Right lobe of liver (tissue), 6 donors: ENCODE data around the gene SPECC1L. TPM values are rescaled to one million over a fixed set of nuclear protein-coding genes. Genes with fewer than 3 reads are reported as not detected.

Source experiments
- ATAC-seq, 4 donors: fragments of 200-7000 bp; cut with Tn5 transposase; one replicate each; pipeline ENCODE4 v1.9.1; 2020; ENCODE audit warnings: mild to moderate bottlenecking in 4 of 4, moderate library complexity in 4 of 4
- DNase-seq, 3 donors: peaks; one replicate each; pipeline ENCODE4 v3.0.0-alpha.2; 2020
- H3K27ac ChIP-seq, 3 donors: fragments of 200-600 bp; one replicate each; pipeline ENCODE4 v1.8.0; 2022
- H3K27me3 ChIP-seq, 2 donors: fragments of 200-600 bp; one replicate each; pipeline ENCODE4 v1.8.0; 2022
- H3K36me3 ChIP-seq, 4 donors: fragments of 200-600 bp; sonication (generic) in 1 of 4; one replicate each; pipeline versions ENCODE4 v1.5.1 to v1.8.0; 2017 to 2022; ENCODE audit warnings: control low read depth in 1 of 4
- H3K4me1 ChIP-seq, 4 donors: fragments of 200-600 bp; sonication (generic) in 1 of 4; one replicate each; pipeline versions ENCODE4 v1.5.1 to v1.8.0; 2017 to 2022; ENCODE audit warnings: control low read depth in 1 of 4
- H3K4me3 ChIP-seq, 3 donors: fragments of 200-600 bp; one replicate each; pipeline ENCODE4 v1.8.0; 2022
- H3K9me3 ChIP-seq, 4 donors: fragments of 200-600 bp; sonication (generic) in 1 of 4; one replicate each; pipeline versions ENCODE4 v1.5.1 to v1.8.0; 2017 to 2022; ENCODE audit warnings: control low read depth in 1 of 4
- CTCF ChIP-seq, 4 donors: fragments of 200-600 bp in 3 of 4; fragments of 450-650 bp in 1 of 4; IDR thresholded peaks; one replicate each; pipeline versions ENCODE4 v1.5.1 to v1.8.0; 2016 to 2022; ENCODE audit warnings: antibody characterized with exemption in 4 of 4, mild to moderate bottlenecking in 2 of 4
- POLR2A ChIP-seq: fragments of 450-650 bp; IDR thresholded peaks from one replicate; pipeline ENCODE4 v1.6.1; 2017; ENCODE audit warnings: antibody characterized with exemption, mild to moderate bottlenecking
- WGBS: methylation state at CpG from one replicate; pipeline ENCODE4 v1.1.6; 2018; ENCODE audit warnings: low coverage, low lambda C conversion rate; ENCODE audit not compliant: insufficient coverage; ENCODE audit errors: missing lambda C conversion rate; 5-methylcytosine and 5-hydroxymethylcytosine counted together
- intact Hi-C, 2 donors: fragments of 100-400 bp; cut with DNase I; formaldehyde crosslinking; loops; one replicate each; pipeline versions ENCODE4 v1.11.2 to v1.14.1; 2022
- long read RNA-seq: library from polyadenylated mRNA; unstranded; transcript quantifications from one replicate; pipeline ENCODE4 v2.0.0, GENCODE V29; 2019
- total RNA-seq, 6 experiments: library from RNA; depleted of rRNA in 2 of 6; stranded (reverse); fragments of >200 nt in 2 of 6; fragmentation: NEBNext Ultra II Directional in 3 of 6; extraction: Animal tissue kit (Norgen Biotek cat#: 25700) in 3 of 6; gene quantifications; one replicate each; pipeline versions ENCODE4 v1.1.0 to v1.2.4, GENCODE V29; 2016 to 2023
- donor health status: DM: no; HTN: yes; CAD: no.
- donor health status: DM: no; HTN: no; CAD: no.
- donor health status: DM: no; HTN: no; CAD: no.
- donor health status: DM: no; HTN: yes; CAD: no.
- donor health status: DM: no; HTN: yes; CAD: no.

The SPECC1L gene
- total RNA-seq, result 10 to 100 TPM; 16.3 to 26.4 (median 24.2) TPM
- long read RNA-seq, partial matches to known transcripts, result 0 of 1 reads
- long read RNA-seq, other reads (novel, unspliced or antisense), result 1 of 1 reads

GRCh38 chr22:24270556-24271385, at the start of gene SPECC1L:
TSS of gene SPECC1L (plus strand) at chr22:24270831. CDS start at chr22:24302232, 31,401 bp downstream.
- peak within 1 kb of the TSS; percentile 81 to 96 (median 93) for H3K27ac ChIP-seq
- intact Hi-C loops, result no loop called here
- H3K4me3 ChIP-seq, result peak within 1 kb of the TSS; percentile 58 to 98 (median 90)
- peaks cover 0 to 32% (median 8%) of the 10 kb centered on the region in 4 donors for H3K4me1 ChIP-seq
- WGBS, result 0% methylated on average over 22 of the region's 89 CpGs
- H3K27me3 ChIP-seq, result no peaks in the 10 kb centered on the region
- ATAC-seq (peak; percentile 93 to 98 (median 96)), DNase-seq (peak; percentile 93 to 95 (median 95))
- H3K9me3 ChIP-seq, result no peaks in the 10 kb centered on the region
- no peaks in the 10 kb centered on the region for H3K36me3 ChIP-seq
- TF ChIP-seq CTCF (IDR thresholded peaks at IDR 0.05), result peak; percentile 23 to 51 (median 32)
- peak; percentile 98 for TF ChIP-seq POLR2A

- Histone ChIP-seq H3K4me1 (no peaks in the 10 kb centered on the region), H3K27me3 (no peaks in the 10 kb centered on the region), H3K27ac (no peak overlapping the region), H3K4me3 (no peak overlapping the region), H3K9me3 (no peaks in the 10 kb centered on the region), H3K36me3 (no peaks in the 10 kb centered on the region)
- no peak for DNase-seq
- TF ChIP-seq POLR2A, result no peak
- TF ChIP-seq CTCF (IDR thresholded peaks at IDR 0.05), result no peak
- ATAC-seq, result no peak
- intact Hi-C loops, result no loop called here
- WGBS, result 91% methylated on average over 1 of the region's 1 CpG
Measured at GRCh38 chr22:24224468-24224867, 46.2 kb upstream of the SPECC1L start.

- WGBS, result no CpG with 5 or more reads among the region's 14 CpGs
- H3K9me3 ChIP-seq, result no peaks in the 10 kb centered on the region
- H3K4me1 ChIP-seq, result no peaks in the 10 kb centered on the region
- no peak for DNase-seq
- no peak overlapping the region for H3K27ac ChIP-seq
- intact Hi-C loops, result no loop called here
- no peaks in the 10 kb centered on the region for H3K27me3 ChIP-seq
- no peak for TF ChIP-seq POLR2A
- TF ChIP-seq CTCF (IDR thresholded peaks at IDR 0.05), result no peak
- no peak overlapping the region for H3K4me3 ChIP-seq
- peak in 1 of 4 donors; percentile 17 for ATAC-seq
- no peaks in the 10 kb centered on the region for H3K36me3 ChIP-seq
Measured at GRCh38 chr22:24225044-24225601, 45.5 kb upstream of the SPECC1L start.

GRCh38 chr22:24225951-24226350, 44.7 kb upstream of the SPECC1L start:
- no peak for DNase-seq
- Histone ChIP-seq H3K4me3 (no peak overlapping the region), H3K27me3 (no peaks in the 10 kb centered on the region), H3K36me3 (no peaks in the 10 kb centered on the region), H3K27ac (no peak overlapping the region), H3K4me1 (no peaks in the 10 kb centered on the region), H3K9me3 (no peaks in the 10 kb centered on the region)
- peak in 1 of 4 donors; percentile 13 for ATAC-seq
- WGBS, result 98% methylated on average over 8 of the region's 14 CpGs
- TF ChIP-seq POLR2A, result no peak
- no peak for TF ChIP-seq CTCF (IDR thresholded peaks at IDR 0.05)
- intact Hi-C loops, result no loop called here
